HG02970 (cell line): ENCODE data around the gene APOBEC3F.
"Not testable (repeated sequence)": the region's sequence is repeated elsewhere in the genome, so short reads cannot be mapped to it uniquely, and the experiment has no call there.

ENCODE experiments used
- ATAC-seq: cut with Tn5 transposase; IDR thresholded peaks from one replicate; pipeline ENCODE4 v1.9.1; 2021; ENCODE audit warnings: mild to moderate bottlenecking, moderate library complexity, moderate number of reproducible peaks; ENCODE audit not compliant: unreplicated experiment, low FRiP score

APOBEC3F gene

DNA sequence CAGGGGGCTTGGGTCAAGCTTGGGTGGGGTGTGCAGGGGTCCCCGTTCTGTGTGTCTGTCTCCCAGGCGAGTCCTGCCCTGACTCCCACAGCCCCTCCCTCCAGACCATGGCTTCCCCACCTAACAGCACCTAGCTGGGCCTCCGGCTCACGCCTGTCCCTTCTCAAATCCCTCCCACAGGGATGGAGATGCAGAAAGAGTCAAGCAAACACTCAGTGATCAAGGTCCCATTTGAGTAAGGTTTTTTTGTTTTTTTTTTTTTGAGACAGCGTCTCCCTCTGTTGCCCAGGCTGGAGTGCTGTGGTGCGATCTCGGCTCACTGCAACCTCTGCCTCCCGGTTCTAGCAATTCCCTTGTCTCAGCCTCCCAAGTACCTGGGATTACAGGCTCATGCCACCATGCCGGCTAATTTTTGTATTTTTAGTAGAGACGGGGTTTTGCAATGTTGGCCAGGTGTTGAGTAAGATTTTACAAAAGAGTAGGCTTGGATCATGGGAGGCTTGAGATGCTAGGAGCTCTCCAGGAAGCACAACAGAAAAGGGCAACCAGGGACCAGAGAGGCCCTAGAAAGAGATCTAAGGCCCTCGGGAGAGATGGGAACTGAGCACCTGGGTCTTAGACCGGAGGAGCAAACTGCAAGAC is 14.0 kb upstream of the APOBEC3F start:
- no peak for ATAC-seq

DNA sequence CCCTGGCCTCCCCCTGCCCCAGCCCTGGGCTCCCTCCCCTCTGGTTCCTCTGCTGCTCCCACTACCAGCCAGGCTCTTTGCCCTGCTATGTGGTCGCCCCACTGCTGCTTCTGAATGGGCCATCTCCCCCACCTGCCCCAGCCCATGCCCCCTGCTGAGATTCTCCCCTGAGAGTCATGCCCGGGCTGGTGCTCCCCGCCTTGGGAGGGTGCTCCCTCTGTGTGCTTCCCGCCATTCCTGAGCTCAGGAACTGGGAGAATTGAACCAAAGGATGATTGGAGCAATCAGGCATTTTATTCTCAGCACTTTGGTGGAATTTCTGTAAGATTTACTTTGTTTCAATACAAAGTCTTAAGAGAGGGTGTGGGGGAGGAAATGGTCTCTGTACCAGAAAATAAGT is 12.9 kb upstream of the APOBEC3F start:
- ATAC-seq = no peak

DNA sequence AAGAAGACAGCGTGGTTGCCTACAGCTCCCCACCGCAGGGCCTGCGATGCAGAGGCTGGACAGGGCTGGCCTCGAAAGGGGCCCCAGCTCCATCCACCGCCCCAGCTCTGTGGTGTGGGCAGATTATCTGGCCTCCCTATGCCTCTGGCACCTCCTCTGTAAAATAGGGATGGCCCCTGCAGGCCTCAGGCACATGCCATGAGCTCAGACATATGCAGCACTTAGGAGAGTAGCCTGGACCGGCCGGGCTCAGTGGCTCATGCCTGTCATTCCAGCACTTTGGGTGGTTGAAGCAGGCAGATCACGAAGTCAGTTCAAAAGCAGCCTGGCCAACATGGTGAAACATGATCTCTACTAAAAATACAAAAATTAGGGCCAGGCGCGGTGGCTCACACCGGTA is 12.4 kb upstream of the APOBEC3F start:
- no peak for ATAC-seq

DNA sequence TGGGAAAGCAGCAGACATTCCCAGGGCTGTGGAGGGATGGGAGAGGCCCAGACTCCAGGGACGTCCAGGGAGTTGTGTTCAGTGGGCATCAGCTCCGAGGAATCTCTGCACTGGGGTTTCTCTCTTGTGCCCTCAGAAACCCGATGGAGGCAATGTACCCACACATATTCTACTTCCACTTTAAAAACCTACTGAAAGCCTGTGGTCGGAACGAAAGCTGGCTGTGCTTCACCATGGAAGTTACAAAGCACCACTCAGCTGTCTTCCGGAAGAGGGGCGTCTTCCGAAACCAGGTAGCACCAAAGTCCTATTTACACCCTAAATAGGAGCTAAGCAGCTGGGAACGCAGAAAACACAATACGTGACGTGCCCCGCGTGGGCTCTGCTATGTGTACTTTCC is 11.4 kb upstream of the APOBEC3F start:
- no peak for ATAC-seq

DNA sequence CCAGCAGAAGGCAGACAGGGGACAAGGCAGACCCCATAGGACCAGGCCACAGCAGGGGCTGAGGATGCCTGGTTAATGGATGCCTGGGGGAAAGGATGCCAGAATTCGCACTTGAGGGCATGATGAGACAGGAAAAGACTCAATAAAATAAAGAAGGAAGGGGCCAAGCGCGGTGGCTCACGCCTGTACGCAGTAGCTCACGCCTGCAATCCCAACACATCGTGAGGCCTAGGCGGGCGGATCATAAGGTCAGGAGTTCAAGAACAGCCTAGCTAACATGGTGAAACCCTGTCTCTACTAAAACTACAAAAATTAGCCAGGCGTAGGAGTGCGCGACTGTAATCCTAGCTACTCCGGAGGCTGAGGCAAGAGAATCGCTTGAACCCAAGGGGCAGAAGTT is 10.0 kb upstream of the APOBEC3F start:
- ATAC-seq = no peak

DNA sequence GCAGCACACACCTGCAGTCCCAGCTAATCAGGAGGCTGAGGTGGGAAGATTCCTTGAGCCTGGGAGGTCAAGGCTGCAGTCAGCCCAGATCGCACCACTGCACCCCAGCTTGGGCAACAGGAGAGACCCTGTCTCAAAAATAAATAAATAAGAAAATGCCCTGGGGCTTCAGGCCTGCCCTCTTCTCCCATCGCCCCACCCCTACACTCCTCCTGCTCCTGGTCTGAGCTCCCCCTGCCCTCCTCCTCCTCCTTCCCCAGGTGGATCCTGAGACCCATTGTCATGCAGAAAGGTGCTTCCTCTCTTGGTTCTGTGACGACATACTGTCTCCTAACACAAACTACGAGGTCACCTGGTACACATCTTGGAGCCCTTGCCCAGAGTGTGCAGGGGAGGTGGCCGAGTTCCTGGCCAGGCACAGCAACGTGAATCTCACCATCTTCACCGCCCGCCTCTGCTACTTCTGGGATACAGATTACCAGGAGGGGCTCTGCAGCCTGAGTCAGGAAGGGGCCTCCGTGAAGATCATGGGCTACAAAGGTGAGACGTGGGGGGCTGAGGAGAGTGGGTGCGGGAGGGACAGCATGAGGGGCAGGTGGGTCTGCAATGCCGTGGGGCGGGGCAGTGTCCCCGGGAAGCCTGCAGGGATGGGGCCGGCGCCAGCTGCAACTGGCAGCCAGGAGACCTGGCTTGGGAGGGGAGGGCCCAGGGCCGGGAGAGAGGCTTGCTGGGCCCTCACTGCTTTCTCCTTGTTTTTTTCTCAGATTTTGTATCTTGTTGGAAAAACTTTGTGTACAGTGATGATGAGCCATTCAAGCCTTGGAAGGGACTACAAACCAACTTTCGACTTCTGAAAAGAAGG is 9.0 kb upstream of the APOBEC3F start:
- ATAC-seq = not testable (repeated sequence)

DNA sequence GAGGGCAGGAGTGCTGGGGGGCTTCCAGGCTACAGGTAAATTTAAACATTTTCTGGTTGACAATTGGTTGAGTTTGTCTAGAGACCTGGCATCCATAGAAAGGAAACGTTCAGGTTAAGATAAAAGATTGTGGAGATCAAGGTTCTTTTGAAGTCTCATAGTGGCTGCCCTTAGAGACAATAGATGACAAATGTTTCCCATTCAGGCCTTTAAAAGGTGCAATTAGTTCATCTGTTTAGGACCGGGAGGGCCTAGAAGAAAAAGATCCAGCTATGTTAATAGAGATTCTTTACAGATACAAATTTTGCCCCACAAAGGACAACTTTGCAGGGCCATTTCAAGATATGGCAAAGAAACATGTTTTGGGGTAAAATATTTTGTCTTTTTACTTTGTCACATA is 3.6 kb upstream of the APOBEC3F start:
- not testable (repeated sequence) for ATAC-seq

DNA sequence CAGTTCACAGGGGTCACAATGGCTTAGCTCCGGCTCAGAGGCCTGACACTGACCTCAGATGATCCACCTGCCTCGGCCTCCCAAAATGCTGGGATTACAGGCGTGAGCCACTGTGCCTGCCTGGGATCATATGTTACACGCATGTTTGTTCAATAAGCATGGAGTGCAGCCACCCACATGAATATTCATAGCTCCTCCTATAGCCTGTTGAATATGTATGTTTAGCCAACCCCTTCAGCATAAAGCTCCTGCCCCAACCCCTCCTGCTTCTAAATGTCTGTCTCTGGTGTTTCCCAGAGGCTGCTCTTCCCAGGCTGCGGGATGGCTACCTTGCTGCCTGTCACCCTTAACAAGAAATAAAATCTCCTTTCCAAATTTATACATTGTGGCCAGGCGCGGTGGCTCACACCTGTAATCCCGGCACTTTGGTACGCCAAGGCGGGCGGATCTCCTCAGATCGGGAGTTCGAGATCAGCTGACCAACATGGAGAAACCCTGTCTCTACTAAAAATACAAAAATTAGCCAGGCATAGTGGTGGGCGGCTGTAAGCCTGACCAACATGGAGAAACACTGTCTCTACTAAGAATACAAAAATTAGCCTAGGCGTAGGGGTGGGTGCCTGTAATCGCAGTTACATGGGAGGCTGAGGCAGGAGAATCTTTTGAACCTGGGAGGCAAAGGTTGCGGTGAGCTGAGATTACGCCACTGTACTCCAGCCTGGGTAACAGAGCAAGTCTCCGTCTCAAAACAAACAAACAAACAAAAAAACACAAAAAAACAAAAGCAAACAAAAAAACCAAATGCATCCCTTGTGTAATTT is 1.1 kb upstream of the APOBEC3F start:
- ATAC-seq = no peak

DNA sequence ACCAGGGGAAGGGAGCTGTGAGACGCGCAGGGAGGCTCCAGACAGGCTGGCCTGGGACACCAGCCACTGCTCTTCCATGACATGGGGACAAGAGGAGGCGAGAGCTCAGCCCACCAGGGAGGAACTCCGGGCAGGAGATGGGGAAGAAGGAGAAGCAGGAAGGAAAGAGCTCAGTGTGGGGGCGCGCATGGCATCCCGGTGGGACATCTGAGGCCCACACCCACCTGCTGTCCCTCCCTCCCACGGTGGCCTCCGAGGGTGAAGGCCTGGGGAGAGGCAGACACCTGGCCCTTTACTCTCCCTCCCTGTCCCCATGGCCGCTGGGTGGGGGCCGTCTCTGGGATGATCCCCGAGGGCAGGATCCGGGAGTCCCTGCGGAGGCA is 518 bp upstream of the APOBEC3F start:
- not testable (repeated sequence) for ATAC-seq

DNA sequence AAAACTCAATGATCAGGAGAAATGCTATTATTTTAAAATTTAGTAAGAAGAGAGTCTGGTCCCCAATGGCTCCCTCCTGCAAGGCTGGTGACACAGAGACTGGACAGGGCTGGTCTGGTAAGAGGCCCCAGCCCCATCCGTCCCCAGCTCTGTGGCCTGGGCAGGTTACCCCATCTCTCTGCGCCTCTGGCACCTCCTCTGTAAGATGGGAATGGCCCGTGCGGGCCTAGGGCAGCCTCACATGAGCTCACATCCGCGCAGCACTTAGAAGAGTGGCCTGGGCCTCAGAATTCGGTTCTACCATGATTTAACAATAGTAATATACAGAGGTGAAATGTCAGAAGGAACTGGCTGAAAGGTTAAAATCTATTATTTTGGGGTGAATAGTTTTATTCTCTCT is 1.2 kb downstream of the APOBEC3F start:
- no peak for ATAC-seq

DNA sequence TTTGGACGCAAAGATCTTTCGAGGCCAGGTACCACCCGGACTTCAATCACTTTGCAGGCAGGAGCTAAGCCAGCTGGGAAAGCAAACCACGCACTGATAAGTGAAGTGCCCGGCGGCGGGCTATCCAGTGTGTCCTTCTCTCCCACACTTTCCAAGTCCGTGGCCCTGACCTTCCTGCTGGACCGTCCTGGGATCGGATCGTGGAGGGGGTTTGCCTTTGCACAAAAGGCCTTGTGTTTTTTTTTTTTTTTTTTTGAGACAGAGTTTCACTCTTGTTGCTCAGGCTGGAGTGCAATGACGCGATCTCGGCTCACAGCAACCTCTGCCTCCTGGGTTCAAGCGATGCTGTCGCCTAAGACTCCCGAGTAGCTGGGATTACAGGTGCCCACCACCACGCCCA is 2.4 kb downstream of the APOBEC3F start:
- ATAC-seq = not testable (repeated sequence)

DNA sequence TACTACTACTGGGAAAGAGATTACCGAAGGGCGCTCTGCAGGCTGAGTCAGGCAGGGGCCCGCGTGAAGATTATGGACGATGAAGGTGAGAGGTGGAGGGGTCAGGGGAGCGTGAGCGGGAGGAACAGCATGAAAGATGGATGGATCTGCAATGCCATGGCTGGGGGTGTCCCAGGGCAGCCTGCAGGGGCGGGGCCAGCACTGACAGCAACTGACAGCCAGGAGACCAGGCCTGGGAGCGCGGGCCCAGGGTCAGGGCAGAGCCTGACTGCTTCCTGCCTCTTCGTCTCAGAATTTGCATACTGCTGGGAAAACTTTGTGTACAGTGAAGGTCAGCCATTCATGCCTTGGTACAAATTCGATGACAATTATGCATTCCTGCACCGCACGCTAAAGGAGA is 4.5 kb downstream of the APOBEC3F start:
- ATAC-seq = not testable (repeated sequence)

DNA sequence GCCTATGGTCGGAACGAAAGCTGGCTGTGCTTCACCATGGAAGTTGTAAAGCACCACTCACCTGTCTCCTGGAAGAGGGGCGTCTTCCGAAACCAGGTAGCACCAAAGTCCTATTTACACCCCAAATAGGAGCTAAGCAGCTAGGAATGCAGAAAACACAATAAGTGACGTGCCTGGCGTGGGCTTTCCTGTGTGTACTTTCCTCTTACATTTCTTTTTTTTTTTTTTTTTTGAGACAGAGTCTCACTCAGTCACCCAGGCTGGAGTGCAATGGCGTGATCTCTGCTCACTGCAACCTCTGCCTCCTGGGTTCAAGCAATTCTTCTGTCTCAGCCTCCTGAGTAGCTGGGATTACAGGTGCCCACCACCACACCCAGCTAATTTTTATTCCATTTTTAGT is 8.8 kb downstream of the APOBEC3F start:
- ATAC-seq = not testable (repeated sequence)

DNA sequence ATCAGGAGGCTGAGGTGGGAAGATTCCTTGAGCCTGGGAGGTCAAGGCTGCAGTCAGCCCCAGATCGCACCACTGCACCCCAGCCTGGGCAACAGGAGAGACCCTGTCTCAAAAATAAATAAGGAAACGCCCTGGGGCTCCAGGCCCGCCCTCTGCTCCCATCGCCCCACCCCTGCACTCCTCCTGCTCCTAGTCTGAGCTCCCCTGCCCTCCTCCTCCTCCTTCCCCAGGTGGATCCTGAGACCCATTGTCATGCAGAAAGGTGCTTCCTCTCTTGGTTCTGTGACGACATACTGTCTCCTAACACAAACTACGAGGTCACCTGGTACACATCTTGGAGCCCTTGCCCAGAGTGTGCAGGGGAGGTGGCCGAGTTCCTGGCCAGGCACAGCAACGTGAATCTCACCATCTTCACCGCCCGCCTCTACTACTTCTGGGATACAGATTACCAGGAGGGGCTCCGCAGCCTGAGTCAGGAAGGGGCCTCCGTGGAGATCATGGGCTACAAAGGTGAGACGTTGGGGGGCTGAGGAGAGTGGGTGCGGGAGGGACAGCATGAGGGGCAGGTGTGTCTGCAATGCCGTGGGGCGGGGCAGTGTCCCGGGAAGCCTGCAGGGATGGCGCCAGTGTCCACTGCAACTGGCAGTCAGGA is 11.3 kb downstream of the APOBEC3F start:
- not testable (repeated sequence) for ATAC-seq

DNA sequence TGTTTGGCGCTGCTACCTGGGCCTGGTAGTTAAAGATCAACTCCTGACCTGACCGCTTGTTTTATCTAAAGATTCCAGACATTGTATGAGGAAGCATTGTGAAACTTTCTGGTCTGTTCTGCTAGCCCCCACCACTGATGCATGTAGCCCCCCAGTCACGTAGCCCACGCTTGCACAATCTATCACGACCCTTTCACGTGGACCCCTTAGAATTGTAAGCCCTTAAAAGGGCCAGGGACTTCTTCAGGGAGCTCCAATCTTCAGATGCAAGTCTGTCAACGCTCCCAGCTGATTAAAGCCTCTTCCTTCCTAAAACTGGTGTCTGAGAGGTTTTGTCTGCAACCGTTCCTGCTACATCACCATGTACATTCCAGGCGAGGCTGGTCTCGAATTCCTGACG is 15.0 kb downstream of the APOBEC3F start:
- ATAC-seq = no peak

DNA sequence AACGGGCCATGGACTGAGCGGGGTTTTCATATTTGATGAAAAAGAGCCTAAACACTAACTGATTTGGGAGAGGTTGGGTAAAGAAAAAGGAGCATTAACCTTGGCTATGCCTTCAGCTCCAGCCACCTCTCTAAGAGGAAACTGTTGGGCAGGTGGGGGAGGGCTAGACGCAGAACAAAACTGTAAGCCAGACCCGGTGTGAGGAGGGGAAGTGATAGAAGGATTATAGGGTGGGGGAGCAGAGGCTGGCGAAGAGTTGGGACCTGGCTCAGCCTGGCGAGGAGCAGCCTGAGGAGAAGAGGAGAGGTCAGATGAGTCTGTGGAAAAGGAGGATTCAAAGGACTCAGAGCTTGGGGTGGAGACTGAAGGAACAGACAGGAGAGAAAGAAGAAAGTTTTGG is 20.6 kb downstream of the APOBEC3F start:
- ATAC-seq = not testable (repeated sequence)

DNA sequence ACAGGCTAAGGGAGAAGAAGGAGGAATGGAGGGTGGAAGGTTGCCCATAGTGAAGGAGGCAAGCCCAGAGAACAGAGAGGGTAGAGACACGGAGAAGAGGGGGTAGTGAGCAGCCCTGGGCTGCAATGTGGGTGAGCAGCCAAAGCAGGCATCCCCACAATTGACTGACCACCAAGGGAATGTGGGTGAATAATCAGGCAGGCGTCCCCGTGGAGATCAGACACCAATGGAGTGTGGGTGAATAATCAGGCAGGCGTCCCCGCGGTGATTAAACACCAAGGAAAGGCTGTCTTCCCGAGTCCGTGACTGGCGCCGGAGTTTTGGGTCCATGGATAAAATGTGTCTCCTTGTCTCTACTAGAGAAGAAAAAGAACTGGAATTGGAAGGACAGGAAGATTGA is 21.3 kb downstream of the APOBEC3F start:
- not testable (repeated sequence) for ATAC-seq

DNA sequence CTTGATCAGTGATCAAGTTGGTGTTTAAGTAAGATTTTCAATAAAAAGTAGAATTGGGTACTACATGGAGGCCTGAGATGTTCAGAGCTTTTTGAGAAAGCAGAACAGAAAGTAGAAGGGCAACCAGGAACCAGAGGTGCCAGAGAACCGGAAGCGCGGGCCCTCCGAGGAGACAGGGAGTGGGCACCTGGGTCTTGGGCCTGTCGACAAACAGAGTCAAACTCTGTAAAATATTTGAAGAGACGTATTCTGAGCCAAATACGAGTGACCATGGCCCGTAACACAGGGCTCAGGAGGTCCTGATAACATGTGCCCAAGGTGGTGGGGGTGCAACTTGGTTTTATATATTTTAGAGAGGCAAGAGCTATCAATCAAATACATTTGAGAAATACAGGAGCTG is 23.2 kb downstream of the APOBEC3F start:
- ATAC-seq = not testable (repeated sequence)

DNA sequence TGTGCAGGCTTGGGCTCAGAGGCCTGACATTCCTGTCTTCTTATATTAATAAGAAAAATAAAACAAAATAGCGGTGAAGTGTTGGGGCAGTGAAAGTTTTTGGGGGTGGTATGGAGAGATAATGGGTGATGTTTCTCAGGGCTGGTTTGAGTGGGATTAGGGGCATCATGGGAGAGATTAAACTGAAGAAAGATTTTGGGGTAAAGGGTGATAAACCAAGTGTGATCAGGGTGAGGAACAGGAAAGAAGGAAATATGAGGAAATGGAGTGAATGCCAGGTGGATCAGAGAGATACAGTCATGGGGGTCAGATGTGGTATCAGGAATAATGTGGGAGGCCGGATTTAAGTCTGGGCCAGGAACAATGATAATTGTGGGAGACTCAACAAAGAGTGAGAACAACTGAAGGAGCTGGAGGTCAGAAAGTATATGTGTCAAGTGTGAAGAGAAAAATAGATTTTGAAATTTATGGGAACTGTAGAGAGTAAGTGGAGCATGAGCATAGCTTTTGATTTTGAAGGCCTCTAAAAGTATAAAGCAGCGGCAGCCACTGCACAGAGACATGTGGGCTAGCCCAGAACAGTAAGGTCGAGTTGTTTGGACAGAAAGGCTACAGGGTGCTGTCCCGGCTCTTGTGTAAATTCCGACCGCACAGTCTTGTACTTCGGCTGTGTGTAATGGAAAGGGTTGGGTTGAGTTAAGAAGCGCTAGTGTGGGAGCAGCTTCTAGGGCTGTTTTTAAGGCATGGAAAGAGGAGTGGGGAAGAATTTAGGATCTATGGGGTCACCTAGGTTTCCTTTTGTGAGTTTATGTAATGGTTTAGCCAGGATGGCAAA is 26.0 kb downstream of the APOBEC3F start:
- not testable (repeated sequence) for ATAC-seq
